IMR-90 (cell line): Measurements from ENCODE around the gene LRIT1. TPM values are rescaled to one million over a fixed set of nuclear protein-coding genes. Genes with fewer than 3 reads are reported as not detected.
A peak's percentile ranks its signal among the peaks of the same experiment; 100 is the strongest.

Source experiments
- ATAC-seq: fragments of 200-7000 bp; cut with Tn5 transposase; 2 replicates; pipeline ENCODE4 v1.9.1; 2020; ENCODE audit warnings: low read depth, mild to moderate bottlenecking, moderate library complexity
- BruUV-seq: library from RNA; stranded (reverse); fragments of 400-500 nt; replicated peaks from 2 replicates; lab custom pipeline; 2021; lab: Mats Ljungman, UMichigan
- CTCF ChIA-PET: fragments of 300-600 bp; formaldehyde crosslinking; extraction: SDS; loops from one replicate; lab custom pipeline; 2021; ENCODE audit warnings: antibody characterized with exemption; lab: Yijun Ruan, JAX
- POLR2A ChIA-PET: fragments of 300-600 bp; sonication (Branson Sonifier 250); formaldehyde crosslinking; loops from one replicate; lab custom pipeline; 2022; ENCODE audit warnings: antibody characterized with exemption; ENCODE audit not compliant: unreplicated experiment; lab: Charles Lee
- DNase-seq: peaks from one replicate; pipeline ENCODE4 v3.0.0; 2013
- H2AFZ ChIP-seq: replicated peaks from 2 replicates; pipeline ENCODE3; 2013; ENCODE audit warnings: low read length, mild to moderate bottlenecking; ENCODE audit not compliant: poor library complexity
- H2AK5ac ChIP-seq: 2 replicates; pipeline ENCODE4 v1.6.1; 2013; ENCODE audit warnings: low read depth, low read length, inconsistent platforms
- H2AK9ac ChIP-seq: replicated peaks from 2 replicates; pipeline ENCODE3; 2013; ENCODE audit warnings: mild to moderate bottlenecking, low read depth, low read length, moderate library complexity; ENCODE audit not compliant: poor library complexity
- H2BK120ac ChIP-seq: 2 replicates; pipeline ENCODE4 v1.6.1; 2013; ENCODE audit warnings: low read depth, low read length, inconsistent platforms
- H2BK15ac ChIP-seq: 3 replicates; pipeline ENCODE4 v1.6.1; 2013; ENCODE audit warnings: low read depth, low read length, inconsistent platforms
- H2BK20ac ChIP-seq: 2 replicates; pipeline ENCODE4 v1.6.1; 2013; ENCODE audit warnings: low read depth, mild to moderate bottlenecking, inconsistent platforms, low read length, moderate library complexity
- H2BK5ac ChIP-seq: 2 replicates; pipeline ENCODE4 v1.6.1; 2013; ENCODE audit warnings: mild to moderate bottlenecking, low read depth, low read length, inconsistent platforms; ENCODE audit not compliant: poor library complexity, severe bottlenecking
- H3K14ac ChIP-seq: replicated peaks from 2 replicates; pipeline ENCODE4 v1.6.1; 2013; ENCODE audit warnings: low read depth, low read length, inconsistent platforms
- H3K18ac ChIP-seq: 2 replicates; pipeline ENCODE4 v1.6.1; 2013; ENCODE audit warnings: low read depth, low read length, control low read depth
- H3K23ac ChIP-seq: 2 replicates; pipeline ENCODE4 v1.6.1; 2013; ENCODE audit warnings: low read depth, low read length, inconsistent platforms
- H3K27ac ChIP-seq: 2 replicates; pipeline ENCODE4 v1.5.1; 2013; ENCODE audit warnings: mild to moderate bottlenecking, control low read depth, low read length; ENCODE audit not compliant: insufficient read depth
- H3K27me3 ChIP-seq: 2 replicates; pipeline ENCODE4 v1.6.1; 2013; ENCODE audit warnings: low read length; ENCODE audit not compliant: control insufficient read depth, insufficient read depth
- H3K36me3 ChIP-seq: 2 replicates; pipeline ENCODE4 v1.6.1; 2013; ENCODE audit warnings: low read length, mixed read lengths; ENCODE audit not compliant: control insufficient read depth, insufficient read depth
- H3K4ac ChIP-seq: 2 replicates; pipeline ENCODE4 v1.6.1; 2013; ENCODE audit warnings: low read depth, low read length, inconsistent platforms
- H3K4me1 ChIP-seq: 2 replicates; pipeline ENCODE4 v1.6.1; 2013; ENCODE audit warnings: low read length, mixed read lengths; ENCODE audit not compliant: control insufficient read depth, insufficient read depth
- H3K4me2 ChIP-seq: 2 replicates; pipeline ENCODE4 v1.6.1; 2013; ENCODE audit warnings: low read depth, mild to moderate bottlenecking, control low read depth, low read length, moderate library complexity
- H3K4me3 ChIP-seq: 2 replicates; pipeline ENCODE4 v1.5.1; 2013; ENCODE audit warnings: low read depth, mild to moderate bottlenecking, control low read depth, low read length, moderate library complexity; ENCODE audit not compliant: insufficient read depth
- H3K56ac ChIP-seq: 2 replicates; pipeline ENCODE4 v1.6.1; 2013; ENCODE audit warnings: low read length, inconsistent platforms; ENCODE audit not compliant: insufficient read depth; ENCODE audit errors: extremely low read depth
- H3K79me1 ChIP-seq, 2 experiments: 2 replicates each; pipeline ENCODE4 v1.6.1; 2013; ENCODE audit warnings: low read length in 2 of 2, inconsistent platforms in 1 of 2, low read depth in 1 of 2
- H3K9ac ChIP-seq: 2 replicates; pipeline ENCODE4 v1.6.1; 2013; ENCODE audit warnings: low read depth, low read length, control low read depth
- H3K9me1 ChIP-seq: 2 replicates; pipeline ENCODE4 v1.6.1; 2013; ENCODE audit warnings: low read length, inconsistent platforms; ENCODE audit not compliant: insufficient read depth
- H3K9me3 ChIP-seq: 2 replicates; pipeline ENCODE4 v1.6.1; 2013; ENCODE audit warnings: low read length; ENCODE audit not compliant: control insufficient read depth, insufficient read depth
- H4K20me1 ChIP-seq: 2 replicates; pipeline ENCODE4 v1.6.1; 2013; ENCODE audit warnings: low read length, inconsistent platforms; ENCODE audit not compliant: insufficient read depth
- H4K5ac ChIP-seq: 2 replicates; pipeline ENCODE4 v1.6.1; 2013; ENCODE audit warnings: mild to moderate bottlenecking, low read depth, low read length, control low read depth
- H4K8ac ChIP-seq, 2 experiments: 2 replicates each; pipeline ENCODE4 v1.6.1; 2013; ENCODE audit warnings: low read depth in 2 of 2, low read length in 2 of 2, control low read depth in 1 of 2, inconsistent platforms in 1 of 2
- H4K91ac ChIP-seq: 2 replicates; pipeline ENCODE4 v1.6.1; 2013; ENCODE audit warnings: low read depth, low read length, inconsistent platforms; ENCODE audit not compliant: insufficient read depth
- BHLHE40 ChIP-seq: fragments of 150-350 bp; IDR thresholded peaks from 2 replicates; pipeline ENCODE4 v1.6.1; 2016; ENCODE audit warnings: mild to moderate bottlenecking, low read depth, low read length
- CHD1 ChIP-seq: IDR thresholded peaks from 2 replicates; pipeline ENCODE4 v1.6.1; 2012; ENCODE audit warnings: low read depth, low read length, improper control_type of control experiment
- ELK1 ChIP-seq: fragments of 150-350 bp; IDR thresholded peaks from 2 replicates; pipeline ENCODE4 v1.6.1; 2016; ENCODE audit warnings: low read depth, mild to moderate bottlenecking, low read length, moderate library complexity, borderline replicate concordance
- FOS ChIP-seq: fragments of 150-350 bp; IDR thresholded peaks from 2 replicates; pipeline ENCODE4 v1.6.1; 2016; ENCODE audit warnings: low read depth, low read length
- MAFK ChIP-seq: IDR thresholded peaks from 2 replicates; pipeline ENCODE4 v1.6.1; 2012; ENCODE audit warnings: low read depth, low read length, improper control_type of control experiment
- MAZ ChIP-seq: IDR thresholded peaks from 2 replicates; pipeline ENCODE4 v1.6.1; 2012; ENCODE audit warnings: low read depth, mild to moderate bottlenecking, low read length, improper control_type of control experiment, moderate library complexity, borderline replicate concordance
- MXI1 ChIP-seq: IDR thresholded peaks from 2 replicates; pipeline ENCODE4 v1.6.1; 2012; ENCODE audit warnings: low read depth, mild to moderate bottlenecking, low read length, moderate library complexity, borderline replicate concordance
- NFE2L2 ChIP-seq: fragments of 150-350 bp; IDR thresholded peaks from 2 replicates; pipeline ENCODE4 v1.6.1; 2016; ENCODE audit warnings: low read depth, mild to moderate bottlenecking, low read length
- POLR2A ChIP-seq: IDR thresholded peaks from 2 replicates; pipeline ENCODE4 v1.6.1; 2012; ENCODE audit warnings: mild to moderate bottlenecking, low read depth, low read length
- RAD21 ChIP-seq: IDR thresholded peaks from 2 replicates; pipeline ENCODE4 v1.6.1; 2012; ENCODE audit warnings: low read length, improper control_type of control experiment
- RCOR1 ChIP-seq: IDR thresholded peaks from 2 replicates; pipeline ENCODE4 v1.6.1; 2012; ENCODE audit warnings: mild to moderate bottlenecking, low read length, improper control_type of control experiment; ENCODE audit not compliant: insufficient replicate concordance
- SMC3 ChIP-seq: fragments of 150-350 bp; IDR thresholded peaks from 2 replicates; pipeline ENCODE4 v1.6.1; 2016; ENCODE audit warnings: low read depth, mild to moderate bottlenecking, antibody characterized with exemption, low read length, moderate library complexity
- USF2 ChIP-seq: fragments of 150-350 bp; IDR thresholded peaks from 2 replicates; pipeline ENCODE4 v1.6.1; 2017; ENCODE audit warnings: mild to moderate bottlenecking, antibody characterized with exemption, low read length, low read depth
- whole genome bisulfite sequencing, 2 experiments: methylation state at CpG; one replicate each; pipeline versions ENCODE4 v1.1.5 to v1.1.7; 2013; ENCODE audit warnings: missing lambda C conversion rate in 2 of 2; ENCODE audit not compliant: insufficient read length in 1 of 2; ENCODE audit errors: extremely low coverage in 2 of 2; 5-methylcytosine and 5-hydroxymethylcytosine counted together
- dilution Hi-C: fragments of 300-500 bp; cut with HindIII; formaldehyde crosslinking; loops from one replicate; pipeline ENCODE4 v1.14.3; 2018; ENCODE audit warnings: low sequenced_read_pairs; ENCODE audit not compliant: unreplicated experiment
- in situ Hi-C: fragments of 300-500 bp; cut with MboI; formaldehyde crosslinking; loops from 3 replicates; pipeline ENCODE4 v1.14.3; 2019; ENCODE audit warnings: low sequenced_read_pairs, inconsistent platforms, mixed read lengths
- intact Hi-C: fragments of 100-400 bp; cut with micrococcal nuclease; formaldehyde crosslinking; loops from 2 replicates; pipeline ENCODE4 v1.10.0; 2022
- polyA plus RNA-seq, 3 experiments: library from polyadenylated mRNA; depleted of rRNA; stranded (reverse); fragments of >200 nt; gene quantifications; 2 replicates each; pipeline ENCODE4 v1.2.3, GENCODE V29; 2012; ENCODE audit warnings: low replicate concordance in 1 of 3
- total RNA-seq: library from RNA; depleted of rRNA; stranded (reverse); fragments of >200 nt; gene quantifications from 2 replicates; pipeline ENCODE4 v1.2.3, GENCODE V29; 2012
- TF ChIP-seq, protein P1 (sequence below): conservative IDR thresholded peaks from 2 replicates; pipeline ENCODE4 v1.5.1; 2012; ENCODE audit warnings: mild to moderate bottlenecking, low read depth, low read length, improper control_type of control experiment

LRIT1 gene
- total and polyA plus RNA-seq, 2 of the 4 experiments (the other 2 are of a cell fraction): not detected

GRCh38 chr10:84254552-84255478 lies 13.5 kb upstream of the LRIT1 start:
- H3K9me3 ChIP-seq: peaks cover 4% of the 10 kb centered on the region; the same call in 1 of the 2 replicates
- no peak overlapping the region for H3K9ac ChIP-seq
- no peak overlapping the region for H3K18ac ChIP-seq
- no CpG with 5 or more reads among the region's 10 CpGs for WGBS, 2 experiments
- no peak overlapping the region for H3K4me3 ChIP-seq
- in situ Hi-C loops: no loop called here
- no peak overlapping the region for H3K14ac ChIP-seq
- H4K8ac ChIP-seq: no peak overlapping the region
- no peak overlapping the region for H3K56ac ChIP-seq
- no peak overlapping the region for H2AK5ac ChIP-seq
- ChIA-PET POLR2A (no interaction called here), CTCF (no interaction called here)
- ATAC-seq: no peak
- H2BK5ac ChIP-seq: no peak overlapping the region
- no peak for DNase-seq
- peak overlapping the region; percentile 49 for H2AFZ ChIP-seq
- H4K91ac ChIP-seq: no peak overlapping the region
- H3K79me1 ChIP-seq: no peaks in the 10 kb centered on the region
- BruUV-seq: no TSS peak
- no peak overlapping the region for H3K4ac ChIP-seq
- no peaks in the 10 kb centered on the region for H3K36me3 ChIP-seq
- dilution Hi-C loops: no loop called here
- H2BK20ac ChIP-seq: no peak overlapping the region
- H3K27ac ChIP-seq: no peak overlapping the region
- peaks cover 31% of the 10 kb centered on the region for H3K27me3 ChIP-seq
- H4K20me1 ChIP-seq: no peaks in the 10 kb centered on the region
- H2BK120ac ChIP-seq: no peak overlapping the region
- H2AK9ac ChIP-seq: no peak overlapping the region
- H3K4me2 ChIP-seq: no peak overlapping the region
- intact Hi-C loops: loop anchor here (10.0 kb wide), 1 partner anchor 110 kb away; no protein-coding TSS in a partner anchor
- no peak overlapping the region for H2BK15ac ChIP-seq
- H3K4me1 ChIP-seq: no peaks in the 10 kb centered on the region
- no peaks in the 10 kb centered on the region; the same call in 1 of the 2 replicates for H3K9me1 ChIP-seq
- H4K5ac ChIP-seq: no peak overlapping the region
- no peak overlapping the region for H3K23ac ChIP-seq
- TF ChIP-seq MXI1 (no peak), ELK1 (no peak), RAD21 (no peak), FOS (no peak), MAFK (no peak), RCOR1 (no peak), USF2 (no peak), MAZ (no peak), CHD1 (no peak), POLR2A (no peak), BHLHE40 (no peak), SMC3 (no peak), NFE2L2 (no peak)
- TF ChIP-seq, protein P1, sequence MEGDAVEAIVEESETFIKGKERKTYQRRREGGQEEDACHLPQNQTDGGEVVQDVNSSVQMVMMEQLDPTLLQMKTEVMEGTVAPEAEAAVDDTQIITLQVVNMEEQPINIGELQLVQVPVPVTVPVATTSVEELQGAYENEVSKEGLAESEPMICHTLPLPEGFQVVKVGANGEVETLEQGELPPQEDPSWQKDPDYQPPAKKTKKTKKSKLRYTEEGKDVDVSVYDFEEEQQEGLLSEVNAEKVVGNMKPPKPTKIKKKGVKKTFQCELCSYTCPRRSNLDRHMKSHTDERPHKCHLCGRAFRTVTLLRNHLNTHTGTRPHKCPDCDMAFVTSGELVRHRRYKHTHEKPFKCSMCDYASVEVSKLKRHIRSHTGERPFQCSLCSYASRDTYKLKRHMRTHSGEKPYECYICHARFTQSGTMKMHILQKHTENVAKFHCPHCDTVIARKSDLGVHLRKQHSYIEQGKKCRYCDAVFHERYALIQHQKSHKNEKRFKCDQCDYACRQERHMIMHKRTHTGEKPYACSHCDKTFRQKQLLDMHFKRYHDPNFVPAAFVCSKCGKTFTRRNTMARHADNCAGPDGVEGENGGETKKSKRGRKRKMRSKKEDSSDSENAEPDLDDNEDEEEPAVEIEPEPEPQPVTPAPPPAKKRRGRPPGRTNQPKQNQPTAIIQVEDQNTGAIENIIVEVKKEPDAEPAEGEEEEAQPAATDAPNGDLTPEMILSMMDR: no peak
